ENCODE measurements around the gene LLGL2.

The LLGL2 gene

GRCh38 chr17:75551266-75551665 lies 25.8 kb downstream of the LLGL2 start:
- no peak overlapping the region for H3K4me3 ChIP-seq (ENCODE audit: low read length)
- TF ChIP-seq ZNF274 (IDR thresholded peaks at IDR 0.05; ENCODE audit: low read depth, low read length), result no peak

- no peak for TF ChIP-seq ZNF274 (IDR thresholded peaks at IDR 0.05; ENCODE audit: low read depth, low read length)
- H3K4me3 ChIP-seq (ENCODE audit: low read length), result no peak overlapping the region
These were observed 27.2 kb downstream of the LLGL2 start for GRCh38 chr17:75552425-75553294.

- no peak overlapping the region for H3K4me3 ChIP-seq (ENCODE audit: low read length)
- no peak for TF ChIP-seq ZNF274 (IDR thresholded peaks at IDR 0.05; ENCODE audit: low read depth, low read length)
These were observed 28.0 kb downstream of the LLGL2 start for GRCh38 chr17:75553295-75554110.

GRCh38 chr17:75555679-75556153 lies 30.2 kb downstream of the LLGL2 start:
- TF ChIP-seq ZNF274 (IDR thresholded peaks at IDR 0.05; ENCODE audit: low read depth, low read length), result no peak
- H3K4me3 ChIP-seq (ENCODE audit: low read length), result no peak overlapping the region

GRCh38 chr17:75557075-75557851 lies 31.8 kb downstream of the LLGL2 start:
- H3K4me3 ChIP-seq (ENCODE audit: low read length), result no peak overlapping the region
- TF ChIP-seq ZNF274 (IDR thresholded peaks at IDR 0.05; ENCODE audit: low read depth, low read length), result no peak

DNA sequence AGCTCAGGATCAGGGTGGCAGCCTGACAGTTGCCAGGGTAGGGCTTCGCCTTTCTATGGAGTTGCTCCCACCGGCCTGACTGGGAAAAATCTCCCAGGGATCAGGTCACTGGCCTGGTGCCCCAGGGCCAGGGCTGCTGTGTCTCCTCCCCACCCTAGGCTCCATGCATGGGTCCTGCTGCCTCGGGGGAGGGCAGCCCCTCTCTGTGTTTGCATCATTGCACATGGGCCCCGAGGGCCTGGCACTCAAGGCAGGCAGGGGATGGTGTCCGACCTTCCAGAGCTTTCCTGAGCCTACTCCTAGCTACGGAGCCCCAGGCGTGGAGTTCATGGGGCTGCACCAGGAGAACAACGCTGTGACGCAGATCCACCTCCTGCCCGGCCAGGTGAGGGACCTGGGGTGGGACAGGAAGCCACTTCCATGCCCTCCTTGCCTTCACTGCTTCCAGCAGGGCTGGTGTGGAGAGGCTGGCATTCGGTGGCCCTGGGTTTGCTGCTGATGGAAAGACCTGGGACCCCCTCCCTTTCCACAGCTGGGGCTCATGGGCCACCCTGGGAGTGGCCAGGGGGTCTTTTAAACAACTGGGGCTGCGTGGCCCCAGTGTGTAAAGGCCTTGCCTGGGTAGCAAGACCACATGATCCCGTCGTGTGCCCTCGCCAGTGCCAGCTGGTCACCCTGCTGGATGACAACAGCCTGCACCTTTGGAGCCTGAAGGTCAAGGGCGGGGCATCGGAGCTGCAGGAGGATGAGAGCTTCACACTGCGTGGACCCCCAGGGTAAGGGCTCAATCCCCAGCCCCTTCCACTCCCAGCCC lies 32.6 kb downstream of the LLGL2 start:
- no peak overlapping the region for H3K4me3 ChIP-seq (ENCODE audit: low read length)
- TF ChIP-seq ZNF274 (IDR thresholded peaks at IDR 0.05; ENCODE audit: low read depth, low read length), result no peak

- no peak overlapping the region for H3K4me3 ChIP-seq (ENCODE audit: low read length)
- TF ChIP-seq ZNF274 (IDR thresholded peaks at IDR 0.05; ENCODE audit: low read depth, low read length), result no peak
These were observed 33.4 kb downstream of the LLGL2 start for GRCh38 chr17:75558666-75559530.

DNA sequence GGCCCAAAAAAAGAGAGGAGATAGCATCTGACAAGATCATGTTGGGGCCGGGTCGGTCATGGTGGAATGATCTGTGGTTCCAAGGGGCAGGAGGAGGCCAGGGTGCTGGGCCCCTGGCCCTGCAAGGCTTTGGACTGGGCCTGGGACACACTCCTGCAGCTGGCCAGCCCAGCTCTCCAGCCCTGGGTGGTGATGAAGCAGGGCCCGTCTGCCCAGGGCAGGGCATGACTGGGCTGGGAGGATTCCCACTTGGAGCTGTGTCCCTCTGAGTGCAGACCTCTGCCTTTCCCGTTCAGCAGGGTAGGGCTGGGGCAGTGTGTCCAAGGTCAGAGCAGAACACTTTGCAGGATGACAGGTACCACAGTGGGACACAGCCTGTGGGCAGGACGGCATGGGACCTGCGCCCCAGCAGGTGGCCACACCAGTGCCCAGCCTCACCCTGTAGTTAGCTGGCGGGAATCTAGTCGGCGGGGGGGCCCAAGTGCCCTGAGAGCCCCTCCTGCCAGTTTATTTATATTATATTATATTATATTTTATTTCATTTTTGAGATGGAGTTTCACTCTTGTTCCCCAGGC lies 34.5 kb downstream of the LLGL2 start:
- no peak overlapping the region for H3K4me3 ChIP-seq (ENCODE audit: low read length)
- no peak for TF ChIP-seq ZNF274 (IDR thresholded peaks at IDR 0.05; ENCODE audit: low read depth, low read length)

DNA sequence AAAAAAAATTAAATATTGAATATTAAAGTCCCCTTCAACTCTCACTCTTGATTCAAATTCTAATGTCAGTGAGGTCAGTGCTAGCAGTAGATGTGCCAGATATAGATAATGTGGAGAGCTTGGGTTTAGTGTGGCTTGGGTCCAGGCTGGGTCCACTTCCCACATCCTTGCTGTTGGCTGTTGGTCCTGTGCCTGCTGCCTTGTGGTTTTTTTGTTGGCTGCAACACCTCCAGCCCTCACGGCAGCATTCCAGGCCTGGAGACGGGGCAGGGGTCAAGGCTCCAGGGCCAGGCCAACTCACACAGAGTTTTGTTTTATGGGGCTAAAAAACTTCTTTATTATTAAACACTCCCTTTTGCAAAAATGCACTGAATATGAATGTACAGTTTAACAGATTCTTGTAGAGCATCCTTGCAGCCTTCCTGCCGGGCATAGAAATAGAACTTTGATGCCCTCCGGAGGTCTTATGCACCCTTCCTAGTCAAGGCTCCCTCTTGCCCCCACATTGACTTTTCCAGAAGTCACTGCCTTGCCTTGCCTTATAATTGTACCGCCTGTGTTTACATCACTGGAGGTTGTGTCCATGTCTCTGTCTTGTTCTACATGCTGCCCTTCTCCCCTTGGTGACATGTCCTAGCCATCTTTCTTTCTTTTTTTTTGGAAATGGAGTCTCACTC lies 36.6 kb downstream of the LLGL2 start:
- no peak overlapping the region for H3K4me3 ChIP-seq (ENCODE audit: low read length)
- TF ChIP-seq ZNF274 (IDR thresholded peaks at IDR 0.05; ENCODE audit: low read depth, low read length), result no peak

- no peak for TF ChIP-seq ZNF274 (IDR thresholded peaks at IDR 0.05; ENCODE audit: low read depth, low read length)
- H3K4me3 ChIP-seq (ENCODE audit: low read length), result no peak overlapping the region
These were observed 37.7 kb downstream of the LLGL2 start for GRCh38 chr17:75563063-75563758.

DNA sequence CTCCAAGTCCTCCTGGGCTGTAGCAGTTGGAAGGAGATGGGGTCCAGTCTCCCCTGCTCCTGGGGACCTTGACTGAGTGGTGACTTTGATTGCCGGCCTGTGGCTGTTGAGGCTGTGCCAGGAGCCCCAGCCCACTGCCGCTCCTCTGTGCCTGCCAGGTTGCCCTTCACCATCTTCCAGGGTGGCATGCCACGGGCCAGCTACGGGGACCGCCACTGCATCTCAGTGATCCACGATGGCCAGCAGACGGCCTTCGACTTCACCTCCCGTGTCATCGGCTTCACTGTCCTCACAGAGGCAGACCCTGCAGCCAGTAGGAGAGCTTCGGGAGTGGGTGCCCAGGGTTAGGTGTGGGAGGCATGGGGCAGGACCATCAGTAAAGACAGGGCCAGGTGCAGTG lies 38.7 kb downstream of the LLGL2 start:
- TF ChIP-seq ZNF274 (IDR thresholded peaks at IDR 0.05; ENCODE audit: low read depth, low read length), result no peak
- no peak overlapping the region for H3K4me3 ChIP-seq (ENCODE audit: low read length)
